ENCODE results near the gene NADK. TPM values are rescaled to one million over a fixed set of nuclear protein-coding genes. Genes with fewer than 3 reads are reported as not detected.
"Not testable (repeated sequence)": the region's sequence is repeated elsewhere in the genome, so short reads cannot be mapped to it uniquely, and the experiment has no call there.

NADK gene
- total RNA-seq, 1 donor from 2014 or later, result 104 TPM

DNA sequence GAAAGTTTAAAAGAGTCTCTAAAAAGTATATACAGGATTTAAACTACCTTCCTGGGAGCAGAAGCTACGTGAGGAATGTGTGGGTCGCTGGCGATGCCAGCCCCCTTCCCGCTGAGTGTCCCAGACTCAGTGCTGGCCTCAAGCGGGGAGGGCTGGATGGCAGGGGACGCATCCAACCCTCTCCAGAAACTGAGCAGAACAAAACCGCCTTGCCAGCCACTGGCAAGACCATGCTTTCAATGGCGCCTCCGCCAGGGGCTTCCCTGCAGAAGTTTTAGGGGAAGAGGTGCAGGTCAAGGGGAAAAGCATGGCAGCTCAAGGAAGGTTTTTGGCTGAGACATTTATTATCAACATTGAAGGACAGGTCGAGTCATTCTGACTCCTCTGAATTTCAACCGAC lies 26.1 kb downstream of the NADK start:
- TF ChIP-seq, protein P1, sequence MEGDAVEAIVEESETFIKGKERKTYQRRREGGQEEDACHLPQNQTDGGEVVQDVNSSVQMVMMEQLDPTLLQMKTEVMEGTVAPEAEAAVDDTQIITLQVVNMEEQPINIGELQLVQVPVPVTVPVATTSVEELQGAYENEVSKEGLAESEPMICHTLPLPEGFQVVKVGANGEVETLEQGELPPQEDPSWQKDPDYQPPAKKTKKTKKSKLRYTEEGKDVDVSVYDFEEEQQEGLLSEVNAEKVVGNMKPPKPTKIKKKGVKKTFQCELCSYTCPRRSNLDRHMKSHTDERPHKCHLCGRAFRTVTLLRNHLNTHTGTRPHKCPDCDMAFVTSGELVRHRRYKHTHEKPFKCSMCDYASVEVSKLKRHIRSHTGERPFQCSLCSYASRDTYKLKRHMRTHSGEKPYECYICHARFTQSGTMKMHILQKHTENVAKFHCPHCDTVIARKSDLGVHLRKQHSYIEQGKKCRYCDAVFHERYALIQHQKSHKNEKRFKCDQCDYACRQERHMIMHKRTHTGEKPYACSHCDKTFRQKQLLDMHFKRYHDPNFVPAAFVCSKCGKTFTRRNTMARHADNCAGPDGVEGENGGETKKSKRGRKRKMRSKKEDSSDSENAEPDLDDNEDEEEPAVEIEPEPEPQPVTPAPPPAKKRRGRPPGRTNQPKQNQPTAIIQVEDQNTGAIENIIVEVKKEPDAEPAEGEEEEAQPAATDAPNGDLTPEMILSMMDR (IDR thresholded peaks at IDR 0.05), result no peak
- Histone ChIP-seq H3K36me3 (peaks cover 50 to 52% of the 10 kb centered on the region in 2 donors), H3K27me3 (no peaks in the 10 kb centered on the region), H3K27ac (no peak overlapping the region), H3K9me3 (no peaks in the 10 kb centered on the region), H3K4me3 (no peak overlapping the region), H3K4me1 (no peaks in the 10 kb centered on the region)
- intact Hi-C loops (cut with DNase I), result no loop called here
- no peak for DNase-seq (ENCODE audit: low spot score in 2 of 2)

DNA sequence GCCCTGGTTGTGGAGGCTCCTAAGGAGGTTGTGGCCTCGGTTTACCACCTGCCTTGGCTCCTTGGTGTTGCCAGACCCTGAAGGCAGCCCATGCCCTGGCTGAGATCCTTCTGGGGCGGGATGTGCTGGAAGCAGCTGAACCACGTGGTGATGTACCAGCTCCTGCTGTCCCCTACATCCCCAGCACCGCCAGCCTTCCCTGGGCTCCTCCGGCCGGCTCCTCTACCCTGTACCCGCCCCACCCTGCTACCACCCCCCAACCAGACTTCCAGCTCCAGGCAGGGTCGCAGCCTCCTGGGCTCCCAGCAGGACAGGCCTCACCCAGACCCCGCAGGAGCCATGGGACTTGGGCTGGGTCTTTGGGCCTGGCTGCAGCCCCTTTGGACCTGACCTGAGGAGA lies 28.3 kb downstream of the NADK start:
- peaks cover 27 to 30% of the 10 kb centered on the region in 2 donors for H3K36me3 ChIP-seq
- intact Hi-C loops (cut with DNase I), result loop anchor here (10.0 kb wide), 1 partner anchor 55 kb away; the partner anchor contains the start of gene SLC35E2B
- not testable (repeated sequence) for DNase-seq (ENCODE audit: low spot score in 2 of 2); H3K27me3 ChIP-seq; H3K4me3 ChIP-seq; H3K27ac ChIP-seq; H3K4me1 ChIP-seq; H3K9me3 ChIP-seq

DNA sequence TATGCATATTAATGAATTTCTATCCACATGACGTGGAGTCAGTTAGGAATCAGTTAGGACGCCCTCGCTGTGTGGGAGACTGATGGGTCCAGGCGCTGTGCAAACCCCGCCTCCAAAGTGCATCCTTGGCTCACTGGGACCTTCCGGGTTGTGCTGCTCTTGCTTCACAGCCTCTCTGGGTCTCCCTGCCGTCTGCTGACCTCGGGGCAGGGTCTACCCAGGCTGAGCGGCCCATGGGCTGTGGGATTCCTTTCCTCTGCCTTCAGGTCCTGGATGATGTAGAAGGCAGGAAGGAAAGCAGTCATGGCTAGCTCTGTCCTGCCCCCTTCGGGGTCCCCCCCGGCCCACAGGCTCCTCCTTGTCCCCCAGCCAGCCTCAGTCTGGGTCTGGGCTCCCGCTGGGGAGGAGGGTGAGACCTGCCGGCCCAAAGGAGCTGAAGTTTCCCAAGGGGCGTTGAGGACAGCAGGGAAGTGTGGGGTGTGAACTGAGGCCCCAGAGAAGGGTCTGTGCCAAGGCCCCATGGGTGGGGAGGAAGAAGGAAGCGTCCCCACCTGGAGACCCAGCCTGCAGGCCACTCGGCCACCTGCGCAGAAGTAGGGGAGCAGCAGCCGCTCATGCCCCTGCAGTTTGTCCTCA lies 29.5 kb downstream of the NADK start:
- intact Hi-C loops (cut with DNase I), result loop anchor here (10.0 kb wide), 1 partner anchor 54 kb away; the partner anchor contains the start of gene SLC35E2B
- no peak overlapping the region for H3K4me3 ChIP-seq
- H3K36me3 ChIP-seq, result peaks cover 16 to 18% of the 10 kb centered on the region in 2 donors
- no peaks in the 10 kb centered on the region for H3K9me3 ChIP-seq
- TF ChIP-seq, protein P1 (IDR thresholded peaks at IDR 0.05), result no peak
- H3K4me1 ChIP-seq, result no peaks in the 10 kb centered on the region
- DNase-seq (ENCODE audit: low spot score in 2 of 2), result no peak
- H3K27ac ChIP-seq, result no peak overlapping the region
- H3K27me3 ChIP-seq, result no peaks in the 10 kb centered on the region

DNA sequence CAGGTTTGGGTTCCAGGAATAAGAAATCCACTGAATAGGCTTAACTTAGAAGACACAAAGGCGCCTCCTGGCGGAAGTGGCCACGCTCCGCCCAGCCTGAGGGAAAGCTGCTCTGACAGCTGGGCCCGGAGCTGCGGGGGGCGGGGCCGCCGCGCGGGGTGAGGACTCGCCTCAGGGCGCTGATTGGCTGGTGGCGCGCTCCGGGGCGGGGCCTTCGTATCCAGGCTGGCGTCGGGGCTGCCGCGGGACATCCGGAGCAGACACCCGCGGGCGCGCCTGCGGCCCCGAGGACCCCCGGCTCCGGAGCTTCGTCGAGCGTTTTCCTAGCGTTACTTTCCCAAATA lies 31.7 kb downstream of the NADK start:
- not testable (repeated sequence) for H3K27me3 ChIP-seq; H3K4me1 ChIP-seq; DNase-seq (ENCODE audit: low spot score in 2 of 2); H3K9me3 ChIP-seq; H3K36me3 ChIP-seq
- H3K27ac ChIP-seq, result peak overlapping the region; percentile 95 to 96
- intact Hi-C loops (cut with DNase I), result loop anchor here (10.0 kb wide), 1 partner anchor 52 kb away; the partner anchor contains the start of gene SLC35E2B
- peak overlapping the region; percentile 60 to 77 for H3K4me3 ChIP-seq

DNA sequence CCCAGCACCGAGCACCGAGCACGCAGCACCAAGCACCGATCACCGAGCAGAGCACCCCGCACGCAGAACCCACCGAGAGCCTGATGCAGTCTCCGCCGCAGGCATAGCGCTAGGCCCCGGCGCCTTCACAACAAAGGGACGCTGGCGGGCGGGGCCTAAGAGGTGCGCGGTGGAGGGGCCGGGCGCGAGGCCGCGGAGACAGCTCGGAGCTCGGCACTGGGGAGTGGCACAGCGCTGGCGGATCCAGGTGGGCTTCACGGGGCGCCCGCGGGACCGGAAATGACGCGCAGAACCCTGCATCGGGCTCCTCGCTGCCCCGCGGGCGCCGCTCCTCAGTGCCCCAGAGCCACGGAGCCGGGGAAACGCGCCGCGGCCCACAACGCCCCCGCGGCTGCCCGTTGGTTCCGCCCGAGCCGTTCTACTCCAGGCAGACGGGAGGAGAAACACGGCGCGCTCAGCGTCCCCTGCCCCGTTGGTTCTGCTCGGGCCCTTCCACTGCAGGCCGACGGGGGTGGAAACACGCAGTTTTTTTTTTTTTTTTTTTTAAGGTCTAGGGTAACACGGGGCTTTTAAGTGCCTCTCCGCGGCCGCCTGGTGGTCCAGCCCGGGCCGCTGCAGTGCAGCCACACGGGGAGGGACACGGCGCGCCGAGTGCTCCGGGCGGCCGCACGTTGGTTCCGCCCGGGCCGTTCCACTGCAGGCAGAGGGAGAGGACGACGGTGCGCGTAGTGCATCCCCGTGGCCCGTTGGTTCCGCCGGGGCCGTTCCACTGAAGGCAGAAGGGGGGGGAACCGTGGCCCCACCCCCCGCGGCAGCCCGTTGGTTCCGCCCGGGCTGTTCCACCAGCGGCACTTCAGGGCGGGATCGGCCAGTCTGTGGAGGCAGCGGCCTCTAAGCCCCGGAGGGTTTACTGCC lies 32.4 kb downstream of the NADK start:
- H3K9me3 ChIP-seq, result not testable (repeated sequence)
- H3K4me3 ChIP-seq, result peak overlapping the region; percentile 60 to 77

DNA sequence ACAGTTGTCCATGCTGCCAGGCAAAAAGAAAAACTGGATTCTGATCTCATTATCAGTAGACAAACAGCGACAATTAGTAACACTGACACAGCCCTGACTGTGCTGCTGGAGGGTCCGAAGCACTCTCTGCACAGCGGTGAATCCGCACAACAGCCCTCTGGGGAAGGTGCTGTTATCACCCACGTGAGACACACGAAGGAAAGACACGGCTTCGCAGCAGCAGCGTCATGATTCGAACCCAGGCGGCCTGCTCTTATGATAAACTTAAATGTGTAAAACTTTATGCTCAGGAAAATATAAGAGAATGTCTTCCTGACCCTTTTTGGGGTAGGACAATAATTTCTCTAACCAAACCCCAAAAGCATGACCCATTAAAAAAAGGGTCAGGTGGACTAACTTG lies 35.7 kb downstream of the NADK start:
- not testable (repeated sequence) for H3K4me1 ChIP-seq, H3K27me3 ChIP-seq, H3K36me3 ChIP-seq, H3K27ac ChIP-seq, H3K9me3 ChIP-seq, H3K4me3 ChIP-seq
- peak in 1 of 2 donors; percentile 57 for DNase-seq (ENCODE audit: low spot score in 2 of 2)
- intact Hi-C loops (cut with DNase I), result loop anchor here (5.0 to 10.0 kb wide), 2 partner anchors 48 to 165 kb away; partner anchors contain the start of gene SLC35E2B

More for the DNA sequence above, 32.4 kb downstream of the NADK start:
- not testable (repeated sequence) for H3K36me3 ChIP-seq, H3K27me3 ChIP-seq, H3K4me1 ChIP-seq
- H3K27ac ChIP-seq, result peak overlapping the region; percentile 95 to 96
- intact Hi-C loops (cut with DNase I), result loop anchor here (10.0 kb wide), 1 partner anchor 51 kb away; the partner anchor contains the start of gene SLC35E2B
- DNase-seq (ENCODE audit: low spot score in 2 of 2), result peak; percentile 49 to 91
- TF ChIP-seq, protein P1 (IDR thresholded peaks at IDR 0.05), result peak in 1 of 3 experiments; percentile 76

DNA sequence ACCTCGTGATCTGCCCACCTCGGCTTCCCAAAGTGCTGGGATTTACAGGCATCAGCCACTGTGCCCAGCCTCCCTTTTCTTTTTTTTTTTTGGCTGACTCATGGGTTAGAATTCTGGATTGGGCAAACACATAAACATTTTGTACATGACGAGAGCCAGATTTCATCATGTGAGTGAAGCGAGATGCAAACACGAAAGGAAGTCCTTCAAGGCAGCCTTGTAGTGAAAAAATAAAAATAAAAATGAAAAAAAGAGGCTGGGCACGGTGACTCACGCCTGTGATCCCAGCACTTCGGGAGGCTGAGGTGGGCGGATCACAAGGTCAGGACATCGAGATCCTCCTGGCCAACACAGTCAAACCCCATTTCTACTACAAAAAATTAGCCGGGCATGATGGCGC lies 37.3 kb downstream of the NADK start:
- H3K36me3 ChIP-seq; H3K4me1 ChIP-seq; DNase-seq (ENCODE audit: low spot score in 2 of 2); H3K4me3 ChIP-seq; H3K9me3 ChIP-seq; H3K27me3 ChIP-seq: not testable (repeated sequence)
- intact Hi-C loops (cut with DNase I), result loop anchor here (5.0 to 10.0 kb wide), 2 partner anchors 46 to 166 kb away; partner anchors contain the start of gene SLC35E2B
- peak overlapping the region in 1 of 2 donors; percentile 34 for H3K27ac ChIP-seq

DNA sequence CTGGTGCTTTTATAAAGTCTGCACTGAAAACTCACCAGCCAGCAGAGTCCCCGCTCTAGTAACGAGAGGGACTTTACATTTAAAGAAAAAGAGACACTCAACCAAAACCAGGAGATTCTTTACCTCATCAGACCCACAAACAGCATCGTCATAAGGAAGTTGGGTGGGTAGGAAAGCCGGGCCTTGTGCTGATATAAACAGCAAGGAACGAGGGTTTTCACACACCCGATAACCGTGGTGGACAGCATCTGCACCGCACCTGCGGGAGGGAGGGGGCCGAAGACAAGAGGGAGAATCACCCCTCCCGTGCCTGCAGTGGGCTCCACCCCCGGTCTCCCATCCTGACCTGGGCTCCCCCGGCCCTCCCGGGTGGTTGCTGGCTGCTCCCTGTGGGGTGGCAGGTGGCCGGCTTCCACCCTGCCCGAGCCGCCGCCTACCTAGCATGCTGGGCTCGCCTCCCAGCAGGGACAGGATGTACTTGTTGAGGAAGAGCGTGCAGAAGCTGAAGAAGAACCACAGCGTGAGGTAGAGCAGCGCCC lies 39.4 kb downstream of the NADK start:
- H3K4me3 ChIP-seq; H3K27ac ChIP-seq; intact Hi-C loops (cut with DNase I); H3K9me3 ChIP-seq; DNase-seq (ENCODE audit: low spot score in 2 of 2); H3K4me1 ChIP-seq; H3K27me3 ChIP-seq: not testable (repeated sequence)
- H3K36me3 ChIP-seq, result peaks cover 0 to 17% of the 10 kb centered on the region in 2 donors

DNA sequence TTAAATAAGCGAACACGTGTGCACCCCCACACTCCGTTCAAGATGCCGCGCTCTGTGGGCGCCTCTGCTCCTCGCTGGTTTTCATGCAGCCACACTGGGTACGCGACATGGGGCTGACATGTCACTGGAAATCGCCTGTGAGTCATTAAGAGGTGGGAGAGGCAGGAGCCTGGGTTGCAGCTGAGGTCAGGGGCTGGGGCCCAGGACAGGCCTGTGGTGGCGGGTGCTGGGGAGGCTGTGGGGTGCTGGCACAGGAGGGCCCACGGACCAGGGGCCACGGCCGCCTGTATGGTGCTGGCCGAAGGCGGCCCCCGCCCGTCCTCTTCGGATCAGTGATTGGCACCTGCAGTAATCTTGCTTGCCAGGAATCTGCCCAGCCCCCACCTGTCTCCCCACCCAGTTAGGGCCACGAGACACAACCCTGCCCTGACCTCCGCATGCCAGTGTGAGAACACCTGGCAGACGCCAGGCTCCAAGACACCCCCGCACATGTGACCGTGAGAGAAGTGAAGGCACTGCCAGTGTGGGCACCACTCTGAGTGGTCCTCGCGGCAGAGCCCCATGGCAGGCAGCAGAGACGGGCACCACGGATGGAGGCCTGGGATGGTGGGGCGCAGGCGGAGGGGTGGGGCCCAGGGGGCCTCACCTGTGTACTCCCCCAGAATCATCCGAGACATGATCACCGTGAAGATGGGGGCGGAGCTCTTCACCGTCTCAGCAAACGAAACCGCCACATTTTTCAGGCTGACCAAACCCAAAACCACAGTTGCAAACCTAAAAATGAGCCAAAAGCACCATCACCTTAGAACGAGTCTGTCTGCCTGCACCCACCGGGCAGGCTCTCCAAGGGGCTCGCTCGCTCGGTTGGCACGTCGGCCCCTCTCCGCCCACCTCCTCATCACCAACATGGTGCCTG lies 40.3 kb downstream of the NADK start:
- H3K27me3 ChIP-seq; H3K27ac ChIP-seq; intact Hi-C loops (cut with DNase I); H3K9me3 ChIP-seq; H3K4me3 ChIP-seq; H3K4me1 ChIP-seq; DNase-seq (ENCODE audit: low spot score in 2 of 2): not testable (repeated sequence)
- peaks cover 7 to 27% of the 10 kb centered on the region in 2 donors for H3K36me3 ChIP-seq
